ENCODE data around the gene PXDN. TPM values are rescaled to one million over a fixed set of nuclear protein-coding genes. Genes with fewer than 3 reads are reported as not detected.

PXDN gene
- total RNA-seq, 4 donors from 2014 or later, result 7.0 to 9.5 (median 9.4) TPM

- Histone ChIP-seq H3K27me3 (peaks cover 45% of the 10 kb centered on the region), H3K36me3 (no peaks in the 10 kb centered on the region), H3K27ac (peak overlapping the region; percentile 87), H3K4me1 (peaks cover 42% of the 10 kb centered on the region), H3K9me3 (no peaks in the 10 kb centered on the region), H3K4me3 (peak overlapping the region; percentile 73)
- TF ChIP-seq POLR2A (IDR thresholded peaks at IDR 0.05), result no peak
- TF ChIP-seq, protein P1, sequence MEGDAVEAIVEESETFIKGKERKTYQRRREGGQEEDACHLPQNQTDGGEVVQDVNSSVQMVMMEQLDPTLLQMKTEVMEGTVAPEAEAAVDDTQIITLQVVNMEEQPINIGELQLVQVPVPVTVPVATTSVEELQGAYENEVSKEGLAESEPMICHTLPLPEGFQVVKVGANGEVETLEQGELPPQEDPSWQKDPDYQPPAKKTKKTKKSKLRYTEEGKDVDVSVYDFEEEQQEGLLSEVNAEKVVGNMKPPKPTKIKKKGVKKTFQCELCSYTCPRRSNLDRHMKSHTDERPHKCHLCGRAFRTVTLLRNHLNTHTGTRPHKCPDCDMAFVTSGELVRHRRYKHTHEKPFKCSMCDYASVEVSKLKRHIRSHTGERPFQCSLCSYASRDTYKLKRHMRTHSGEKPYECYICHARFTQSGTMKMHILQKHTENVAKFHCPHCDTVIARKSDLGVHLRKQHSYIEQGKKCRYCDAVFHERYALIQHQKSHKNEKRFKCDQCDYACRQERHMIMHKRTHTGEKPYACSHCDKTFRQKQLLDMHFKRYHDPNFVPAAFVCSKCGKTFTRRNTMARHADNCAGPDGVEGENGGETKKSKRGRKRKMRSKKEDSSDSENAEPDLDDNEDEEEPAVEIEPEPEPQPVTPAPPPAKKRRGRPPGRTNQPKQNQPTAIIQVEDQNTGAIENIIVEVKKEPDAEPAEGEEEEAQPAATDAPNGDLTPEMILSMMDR (IDR thresholded peaks at IDR 0.05), result no peak
- no peak for TF ChIP-seq EP300 (IDR thresholded peaks at IDR 0.05)
- TF ChIP-seq POLR2AphosphoS5 (IDR thresholded peaks at IDR 0.05), result no peak
- WGBS, result 87% methylated on average over 13 of the region's 13 CpGs
- no peak for DNase-seq (ENCODE audit: low spot score in 2 of 2)
Measured at GRCh38 chr2:1742301-1742680, 2.0 kb downstream of the PXDN start.

- H3K27ac ChIP-seq, result no peak overlapping the region
- no peaks in the 10 kb centered on the region for H3K36me3 ChIP-seq
- TF ChIP-seq POLR2AphosphoS5 (IDR thresholded peaks at IDR 0.05), result no peak
- TF ChIP-seq POLR2A (IDR thresholded peaks at IDR 0.05), result no peak
- TF ChIP-seq, protein P1 (IDR thresholded peaks at IDR 0.05), result no peak
- TF ChIP-seq EP300 (IDR thresholded peaks at IDR 0.05), result no peak
- 97% methylated on average over 14 of the region's 14 CpGs for WGBS
- H3K4me3 ChIP-seq, result no peak overlapping the region
- peaks cover 42% of the 10 kb centered on the region for H3K4me1 ChIP-seq
- peaks cover 40% of the 10 kb centered on the region for H3K27me3 ChIP-seq
- DNase-seq (ENCODE audit: low spot score in 2 of 2), result no peak
- no peaks in the 10 kb centered on the region for H3K9me3 ChIP-seq
Measured at GRCh38 chr2:1741851-1742250, 2.5 kb downstream of the PXDN start.

DNA sequence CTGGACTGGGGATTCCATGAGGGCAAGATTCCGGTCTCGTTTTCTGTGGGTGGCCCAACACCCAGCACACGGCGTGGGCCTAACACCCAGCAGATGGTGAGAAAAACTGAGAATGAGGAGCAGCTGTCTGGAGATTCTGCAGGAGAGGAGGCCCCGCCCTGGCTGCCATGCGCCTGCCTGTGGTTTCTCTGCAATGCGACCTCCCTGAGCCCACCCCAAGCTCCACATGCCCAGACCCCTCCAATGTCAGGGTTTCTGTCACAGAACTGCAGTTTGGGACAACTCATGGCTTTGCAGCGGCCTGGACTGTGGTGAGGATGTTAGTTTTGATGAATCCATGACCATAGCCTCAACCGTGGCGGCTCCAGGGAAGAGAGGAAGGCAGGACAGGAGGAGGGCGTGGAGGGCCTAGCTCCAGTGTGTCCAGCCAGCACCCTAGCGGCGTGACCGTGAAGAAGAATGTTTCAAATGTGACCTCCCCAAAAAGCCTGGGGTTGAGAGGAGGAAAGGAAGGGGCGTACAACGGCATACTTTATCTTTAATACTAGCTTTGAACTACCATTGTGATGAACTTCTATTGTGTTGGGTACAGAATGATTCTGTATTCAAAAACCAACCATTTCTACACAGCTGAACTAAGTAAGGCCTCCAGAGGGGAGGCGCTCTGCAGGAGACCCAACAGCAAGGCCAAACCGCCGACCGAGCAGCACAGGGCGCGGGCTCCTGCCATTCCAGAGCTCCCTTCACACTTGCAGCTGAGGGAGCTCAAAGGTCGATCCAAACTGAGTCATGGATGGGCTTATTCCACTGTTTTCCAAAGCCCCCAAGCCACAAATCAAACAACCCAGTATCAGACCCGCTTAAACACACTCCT is 3.4 kb downstream of the PXDN start:
- no peak for TF ChIP-seq POLR2AphosphoS5 (IDR thresholded peaks at IDR 0.05)
- no peak for TF ChIP-seq EP300 (IDR thresholded peaks at IDR 0.05)
- no peak for TF ChIP-seq POLR2A (IDR thresholded peaks at IDR 0.05)
- TF ChIP-seq, protein P1 (IDR thresholded peaks at IDR 0.05), result no peak
- Histone ChIP-seq H3K9me3 (no peaks in the 10 kb centered on the region), H3K27me3 (peaks cover 31% of the 10 kb centered on the region), H3K4me3 (no peak overlapping the region), H3K36me3 (no peaks in the 10 kb centered on the region), H3K27ac (no peak overlapping the region), H3K4me1 (peaks cover 42% of the 10 kb centered on the region)
- WGBS, result 81% methylated on average over 23 of the region's 24 CpGs
- DNase-seq (ENCODE audit: low spot score in 2 of 2), result no peak

DNA sequence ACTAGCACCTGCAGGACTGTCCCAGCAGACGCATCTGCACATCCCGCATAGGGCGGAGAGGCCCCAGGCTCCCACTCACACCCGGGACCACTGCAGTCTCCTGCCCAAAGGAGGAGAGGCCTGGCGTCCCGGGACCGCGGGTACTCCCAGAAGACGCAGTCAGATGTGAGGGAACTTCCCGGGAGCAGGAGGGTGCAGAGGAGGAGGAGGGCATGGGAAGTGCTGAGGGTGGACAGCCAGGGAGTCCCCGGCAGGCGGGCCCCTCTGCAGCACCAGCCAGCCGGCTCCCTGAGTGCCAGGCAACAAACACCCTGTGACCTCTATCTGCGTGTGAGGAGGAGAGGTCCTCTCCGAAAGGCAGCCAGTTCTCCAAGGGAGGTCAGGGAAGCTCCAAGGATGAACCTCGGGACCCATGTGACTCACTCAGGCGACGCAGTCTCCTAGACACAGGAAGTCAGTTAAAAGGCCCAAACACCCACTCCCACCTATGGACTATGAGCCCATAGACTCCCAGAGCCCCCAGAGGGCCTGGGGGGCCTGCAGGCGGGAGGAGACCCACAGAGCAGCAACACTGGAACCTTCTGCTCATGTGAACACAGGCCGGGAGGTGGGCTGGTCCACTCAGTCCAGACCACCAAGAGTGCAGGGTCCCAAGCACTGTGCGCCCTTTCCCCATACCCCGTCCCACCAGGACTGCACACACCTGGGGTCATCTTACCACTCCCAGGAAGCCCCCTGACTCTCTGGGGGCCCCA is 4.2 kb downstream of the PXDN start:
- H3K4me3 ChIP-seq, result no peak overlapping the region
- TF ChIP-seq POLR2A (IDR thresholded peaks at IDR 0.05) (no peak), POLR2AphosphoS5 (IDR thresholded peaks at IDR 0.05) (no peak), EP300 (IDR thresholded peaks at IDR 0.05) (no peak)
- TF ChIP-seq, protein P1 (IDR thresholded peaks at IDR 0.05), result no peak
- no peak overlapping the region for H3K27ac ChIP-seq
- WGBS, result 64% methylated on average over 13 of the region's 22 CpGs
- H3K4me1 ChIP-seq, result peaks cover 39% of the 10 kb centered on the region
- no peaks in the 10 kb centered on the region for H3K36me3 ChIP-seq
- DNase-seq (ENCODE audit: low spot score in 2 of 2), result peak; percentile 59 to 74
- H3K9me3 ChIP-seq, result no peaks in the 10 kb centered on the region
- H3K27me3 ChIP-seq, result peaks cover 23% of the 10 kb centered on the region

Measured in suprapubic skin (tissue), 4 donors.